Nephron (organoid): Measurements from ENCODE around the gene MAPK8IP2.

Source experiments
- H3K27ac Mint-ChIP-seq, 3 experiments: 2 replicates each; pipeline ENCODE4 v1.8.0; 2020; ENCODE audit warnings: mixed read lengths in 3 of 3, mild to moderate bottlenecking in 2 of 3, moderate library complexity in 1 of 3
- H3K27me3 Mint-ChIP-seq: 2 replicates; pipeline ENCODE4 v1.8.0; 2021; ENCODE audit warnings: low read depth, mild to moderate bottlenecking, moderate library complexity, mixed read lengths
- H3K36me3 Mint-ChIP-seq: 2 replicates; pipeline ENCODE4 v1.8.0; 2020; ENCODE audit warnings: low read depth, mixed read lengths
- H3K4me1 Mint-ChIP-seq: 2 replicates; pipeline ENCODE4 v1.8.0; 2020; ENCODE audit warnings: mixed read lengths
- H3K4me3 Mint-ChIP-seq, 3 experiments: 2 replicates each; pipeline ENCODE4 v1.8.0; 2020; ENCODE audit warnings: mild to moderate bottlenecking in 3 of 3, mixed read lengths in 3 of 3, moderate library complexity in 2 of 3
- H3K9me3 Mint-ChIP-seq: 2 replicates; pipeline ENCODE4 v1.8.0; 2020; ENCODE audit warnings: mixed read lengths
- CTCF ChIP-seq, 3 experiments: fragments of 200-600 bp; sonication (generic); IDR thresholded peaks; one replicate each; pipeline ENCODE4 v1.5.0; 2021; ENCODE audit warnings: antibody characterized with exemption in 3 of 3; ENCODE audit not compliant: unreplicated experiment in 3 of 3

MAPK8IP2 gene

GRCh38 chr22:50625568-50626313 is 25.1 kb downstream of the MAPK8IP2 start:
- no peak for TF ChIP-seq CTCF (IDR thresholded peaks at IDR 0.05; ENCODE audit: unreplicated experiment in 3 of 3)
- H3K4me1 Mint-ChIP-seq: peaks cover 35% of the 10 kb centered on the region

GRCh38 chr22:50626314-50626849 is 25.8 kb downstream of the MAPK8IP2 start:
- H3K4me3 Mint-ChIP-seq: peak overlapping the region; percentile 66 to 70 (median 66)
- peaks cover 28% of the 10 kb centered on the region for H3K4me1 Mint-ChIP-seq
- no peaks in the 10 kb centered on the region for H3K9me3 Mint-ChIP-seq
- TF ChIP-seq CTCF (IDR thresholded peaks at IDR 0.05; ENCODE audit: unreplicated experiment in 3 of 3): no peak
- H3K27me3 Mint-ChIP-seq: peaks cover 13% of the 10 kb centered on the region
- H3K27ac Mint-ChIP-seq: no peak overlapping the region
- H3K36me3 Mint-ChIP-seq: no peaks in the 10 kb centered on the region

More at GRCh38 chr22:50625568-50626313, 25.1 kb downstream of the MAPK8IP2 start:
- no peaks in the 10 kb centered on the region for H3K9me3 Mint-ChIP-seq
- peak overlapping the region in 1 of 3 experiments; percentile 11 for H3K4me3 Mint-ChIP-seq
- H3K27me3 Mint-ChIP-seq: peaks cover 13% of the 10 kb centered on the region
- H3K36me3 Mint-ChIP-seq: no peaks in the 10 kb centered on the region
- H3K27ac Mint-ChIP-seq: no peak overlapping the region

GRCh38 chr22:50626850-50627641 is 26.5 kb downstream of the MAPK8IP2 start:
- Mint-ChIP-seq H3K9me3 (no peaks in the 10 kb centered on the region), H3K4me1 (peaks cover 22% of the 10 kb centered on the region), H3K36me3 (no peaks in the 10 kb centered on the region), H3K27me3 (peaks cover 13% of the 10 kb centered on the region), H3K27ac (no peak overlapping the region), H3K4me3 (peak overlapping the region; percentile 78 to 84 (median 81))
- no peak for TF ChIP-seq CTCF (IDR thresholded peaks at IDR 0.05; ENCODE audit: unreplicated experiment in 3 of 3)

GRCh38 chr22:50627642-50628542 is 27.3 kb downstream of the MAPK8IP2 start, which contains the start of gene ARSA:
TSS of gene ARSA (minus strand) at chr22:50628152. CDS start at chr22:50627779, 373 bp downstream.
- H3K36me3 Mint-ChIP-seq: no peaks in the 10 kb centered on the region

More at GRCh38 chr22:50627642-50628542, 27.3 kb downstream of the MAPK8IP2 start, which contains the start of gene ARSA:
- Mint-ChIP-seq H3K4me1 (peaks cover 20% of the 10 kb centered on the region), H3K9me3 (no peaks in the 10 kb centered on the region), H3K27ac (no peak within 1 kb of the TSS), H3K4me3 (peak within 1 kb of the TSS; percentile 86 to 94 (median 92)), H3K27me3 (peaks cover 12% of the 10 kb centered on the region)
- peak in 1 of 3 experiments; percentile 36 for TF ChIP-seq CTCF (IDR thresholded peaks at IDR 0.05; ENCODE audit: unreplicated experiment in 3 of 3)
